ENCODE results near the gene SLC39A11. TPM values are rescaled to one million over a fixed set of nuclear protein-coding genes. Genes with fewer than 3 reads are reported as not detected.
A peak's percentile ranks its signal among the peaks of the same experiment; 100 is the strongest.

SLC39A11 gene
- total and polyA plus RNA-seq, 2 of the 13 experiments (the other 11 are each of a cell fraction or from before 2014, with no cell fraction given), result 17.2 to 31.5 TPM

- peak; percentile 85; the same call in 1 of the 2 replicates for TF ChIP-seq ZNF280D (CRISPR knock-in tag; IDR thresholded peaks at IDR 0.05)
- TF ChIP-seq HOMEZ (CRISPR knock-in tag; IDR thresholded peaks at IDR 0.05; ENCODE audit: low read depth), result 0 out of 2 replicates have a peak, but pooled peaks have one; percentile 37
- TF ChIP-seq SP4 (CRISPR knock-in tag; IDR thresholded peaks at IDR 0.05), result no peak
- no peak for TF ChIP-seq ZBTB39 (CRISPR knock-in tag; IDR thresholded peaks at IDR 0.05)
- no peak for TF ChIP-seq ZNF780A (CRISPR knock-in tag; IDR thresholded peaks at IDR 0.05)
- peak; percentile 82; the same call in 1 of the 2 replicates for TF ChIP-seq TFAP4 (IDR thresholded peaks at IDR 0.05; ENCODE audit: borderline replicate concordance, low read depth)
- peak; percentile 40; the same call in 1 of the 2 replicates for TF ChIP-seq TRIM24 (CRISPR knock-in tag; IDR thresholded peaks at IDR 0.05)
- TF ChIP-seq ZBTB42 (CRISPR knock-in tag; IDR thresholded peaks at IDR 0.05), result no peak
- no peak for TF ChIP-seq GPBP1L1 (CRISPR knock-in tag; IDR thresholded peaks at IDR 0.05)
- peak; percentile 49; the same call in 1 of the 2 replicates for TF ChIP-seq CREM (IDR thresholded peaks at IDR 0.05)
- TF ChIP-seq CREM (CRISPR knock-in tag; IDR thresholded peaks at IDR 0.05), result no peak
- peak; percentile 62; the same call in 1 of the 2 replicates for TF ChIP-seq ZNF501 (CRISPR knock-in tag; IDR thresholded peaks at IDR 0.05)
- TF ChIP-seq GFI1 (CRISPR knock-in tag; IDR thresholded peaks at IDR 0.05; ENCODE audit: borderline replicate concordance), result peak; percentile 93
- TF ChIP-seq NFATC3 (CRISPR knock-in tag; IDR thresholded peaks at IDR 0.05), result no peak
- TF ChIP-seq TOPORS (CRISPR knock-in tag; IDR thresholded peaks at IDR 0.05), result no peak
- TF ChIP-seq RNF2 (conservative IDR thresholded peaks at IDR 0.05; ENCODE audit: low read depth), result no peak
- no peak for TF ChIP-seq ZNF782 (CRISPR knock-in tag; IDR thresholded peaks at IDR 0.05; ENCODE audit: borderline replicate concordance)
- no peak for TF ChIP-seq ZNF550 (CRISPR knock-in tag; IDR thresholded peaks at IDR 0.05; ENCODE audit: borderline replicate concordance)
- TF ChIP-seq SOX5 (CRISPR knock-in tag; IDR thresholded peaks at IDR 0.05; ENCODE audit: borderline replicate concordance), result peak; percentile 51; the same call in 1 of the 2 replicates
- no peak for TF ChIP-seq ONECUT2 (CRISPR knock-in tag; IDR thresholded peaks at IDR 0.05)
- no peak for TF ChIP-seq BRCA1 (CRISPR knock-in tag; IDR thresholded peaks at IDR 0.05)
Measured at GRCh38 chr17:72788950-72789585, 303.4 kb downstream of the SLC39A11 start (continued).

Measured in HepG2 (cell line).